GM19099 (cell line): ENCODE measurements around the gene ZNF891.

Experiments
- POLR2A ChIP-seq: IDR thresholded peaks from 3 replicates; pipeline ENCODE4 v1.6.1; 2011; ENCODE audit warnings: low read depth; ENCODE audit not compliant: insufficient read length; ENCODE audit errors: extremely low read depth

The ZNF891 gene

DNA sequence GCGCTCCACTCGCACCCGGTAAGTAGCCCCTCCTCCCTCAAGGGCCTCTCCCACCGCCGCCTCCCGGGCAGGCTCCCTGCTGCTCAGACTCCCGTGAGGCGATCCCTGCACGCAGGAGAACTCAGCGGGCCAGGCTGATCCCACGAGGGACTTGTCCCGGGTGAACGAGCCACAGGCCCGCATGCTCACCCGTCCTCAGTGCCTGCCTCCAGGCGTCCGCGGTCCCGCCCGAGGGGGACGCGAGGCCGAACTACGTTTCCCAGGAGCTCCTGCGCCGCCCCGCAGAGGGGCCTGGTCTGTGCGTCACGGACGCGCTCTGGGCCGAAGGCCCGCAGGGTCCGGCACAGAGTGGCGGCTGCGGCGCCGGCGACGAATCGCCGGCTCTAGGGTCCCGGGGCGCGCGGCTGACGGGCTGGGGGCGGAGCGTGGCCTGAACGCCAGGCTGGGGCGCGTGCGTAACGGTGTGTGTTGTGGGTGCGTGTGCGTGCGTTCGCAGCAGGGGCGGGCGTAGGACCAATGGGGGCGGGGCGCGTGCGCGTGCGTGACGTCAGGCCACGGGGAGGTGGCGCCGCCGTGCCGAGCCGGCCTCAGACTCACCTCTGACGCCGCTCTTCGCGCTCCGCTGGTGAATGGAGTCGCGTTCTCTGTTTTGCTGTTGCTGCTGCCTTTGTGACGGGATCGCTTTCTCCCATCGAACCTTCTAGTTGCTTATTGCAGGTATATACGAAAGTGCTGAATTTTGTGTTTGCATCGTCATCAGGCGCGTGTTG, at the start of gene ZNF891, which contains the start of gene ZNF10:
Gene ZNF891, minus strand, starts transcription at position 237 of the 770 bp plus-strand sequence. CDS start 8,356 bp downstream, outside the sequence.
Gene ZNF10, plus strand, starts transcription at position 590 of the 770 bp plus-strand sequence. CDS start 13,866 bp downstream, outside the sequence.
- peak; percentile 92 for TF ChIP-seq POLR2A

GRCh38 chr12:133174901-133175300, 44.8 kb upstream of the ZNF891 start:
- TF ChIP-seq POLR2A = no peak

DNA sequence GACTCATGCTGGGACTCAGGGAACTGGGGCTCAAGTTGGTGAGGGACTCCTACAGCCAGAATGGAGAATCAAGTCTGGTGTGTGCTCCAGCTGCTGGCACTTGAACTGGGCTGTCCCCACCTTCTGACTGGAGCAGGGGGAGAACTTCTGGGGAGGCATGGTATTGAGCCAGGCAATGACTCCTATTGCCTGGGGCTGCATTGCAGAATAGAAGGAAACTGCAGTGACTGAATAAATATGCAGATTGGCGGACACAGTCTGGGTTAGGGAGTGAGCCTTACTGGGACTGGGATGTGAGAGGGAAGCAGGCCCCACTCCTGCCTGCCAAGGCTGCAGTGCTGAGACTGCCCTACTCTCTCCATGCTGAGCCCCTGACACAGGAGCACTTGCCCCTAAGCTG, 42.4 kb upstream of the ZNF891 start:
- TF ChIP-seq POLR2A = no peak

DNA sequence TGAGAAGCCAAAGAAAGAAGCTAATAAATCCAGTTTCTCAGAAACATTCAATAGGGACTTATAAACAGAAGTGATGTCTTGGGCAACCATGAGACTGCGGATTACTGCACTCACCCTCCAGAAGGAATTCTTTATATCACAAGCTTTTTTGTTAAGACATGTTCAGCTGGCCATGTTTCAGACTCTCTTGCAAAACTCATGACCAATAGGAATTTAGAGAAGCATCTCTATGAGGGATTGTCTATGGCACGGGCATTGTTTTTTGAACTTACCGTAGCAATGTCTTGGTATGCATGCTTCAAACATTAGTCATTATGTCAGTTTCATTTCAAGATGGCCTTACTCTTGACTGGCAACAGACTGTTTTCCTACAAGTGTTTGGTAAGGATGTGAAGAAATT, 35.7 kb upstream of the ZNF891 start:
- no peak for TF ChIP-seq POLR2A

GRCh38 chr12:133156125-133156690, 26.1 kb upstream of the ZNF891 start:
- TF ChIP-seq POLR2A = no peak

GRCh38 chr12:133145981-133146380, 15.9 kb upstream of the ZNF891 start:
- no peak for TF ChIP-seq POLR2A

DNA sequence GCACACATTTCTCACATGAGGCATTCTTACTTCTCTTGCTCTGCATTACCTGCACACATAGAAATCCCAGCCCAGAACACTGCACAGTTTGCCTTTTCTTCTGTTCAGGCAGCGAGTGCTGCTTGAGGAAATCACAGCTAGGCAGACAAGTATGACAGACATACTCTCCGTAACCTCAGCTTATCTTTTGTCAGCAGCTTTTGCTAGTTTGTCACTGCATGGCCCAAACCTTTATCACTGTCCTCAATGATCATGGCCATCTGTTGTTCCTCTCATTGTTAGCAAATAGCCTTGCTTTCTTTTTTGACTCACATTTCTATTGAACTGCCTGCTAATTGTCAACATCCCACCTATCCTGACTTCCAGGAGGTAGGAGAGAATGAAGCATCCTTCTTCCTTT, 5.7 kb upstream of the ZNF891 start:
- TF ChIP-seq POLR2A = no peak

DNA sequence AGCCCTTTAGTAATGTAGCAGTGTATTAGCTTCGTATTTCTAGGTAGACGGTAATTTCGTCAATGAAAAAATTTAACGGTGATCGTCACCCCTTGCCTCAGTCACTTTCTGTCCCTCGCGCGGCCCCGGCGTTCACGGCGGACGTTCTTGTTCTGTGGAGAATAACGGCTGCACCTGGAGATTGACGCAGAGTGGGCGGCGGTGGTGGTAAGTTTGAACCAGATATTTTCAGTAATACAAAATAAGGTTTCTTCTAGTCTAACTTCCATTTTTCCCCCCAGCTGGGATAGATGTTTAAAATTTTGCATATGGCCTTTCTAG, 694 bp upstream of the ZNF891 start:
- no peak for TF ChIP-seq POLR2A

DNA sequence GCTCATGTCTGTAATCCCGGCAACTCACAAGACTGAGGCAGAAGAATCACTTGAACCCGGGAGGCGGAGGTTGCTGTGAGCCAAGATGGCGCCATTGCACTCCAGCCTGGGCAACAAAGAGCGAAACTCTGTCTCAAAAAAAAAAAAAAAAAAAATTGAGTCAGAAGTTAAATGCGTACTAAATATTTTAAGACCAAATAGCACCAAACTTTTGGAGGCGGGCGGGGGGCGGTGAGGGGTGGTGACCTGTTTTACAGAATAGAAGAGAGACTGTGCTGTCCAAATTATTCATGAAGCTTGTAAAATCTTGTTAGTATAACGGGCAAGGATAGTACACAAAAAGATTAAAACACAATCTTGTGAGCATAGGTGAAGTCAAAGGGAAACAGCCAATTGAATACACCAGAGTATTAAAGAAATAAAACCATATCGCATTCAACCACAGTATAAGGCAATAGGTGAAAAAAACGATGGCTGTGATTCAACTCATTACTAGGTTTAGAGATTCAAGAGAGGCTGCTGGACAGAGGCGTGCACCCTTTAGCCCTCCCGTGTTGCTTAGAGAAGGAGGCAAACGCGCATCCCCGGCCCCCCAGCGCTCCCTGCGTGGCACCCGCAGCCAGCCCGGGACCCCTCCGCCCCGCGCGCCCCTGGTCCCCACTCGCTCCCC, 571 bp downstream of the ZNF891 start:
- no peak for TF ChIP-seq POLR2A

DNA sequence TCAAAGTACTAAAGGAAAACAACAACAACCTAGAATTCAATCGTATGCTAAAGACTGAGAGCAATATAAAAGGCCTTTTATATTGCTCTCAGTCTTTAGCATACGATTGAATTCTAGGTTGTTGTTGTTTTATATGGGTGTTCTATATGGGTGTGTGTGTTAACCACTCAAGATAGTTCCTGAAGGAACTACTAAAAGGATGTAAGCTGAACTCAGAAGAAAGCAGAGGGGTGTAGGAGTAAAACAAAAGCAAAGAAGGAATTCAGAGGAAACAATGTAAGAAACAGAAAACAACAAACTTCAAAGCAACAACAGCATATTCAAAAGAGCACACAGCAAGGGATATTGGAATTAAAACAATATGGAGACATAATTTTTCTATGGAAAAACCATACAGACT, 5.4 kb downstream of the ZNF891 start:
- no peak for TF ChIP-seq POLR2A

- no peak for TF ChIP-seq POLR2A
Measured at GRCh38 chr12:133120385-133121191, 9.5 kb downstream of the ZNF891 start.

DNA sequence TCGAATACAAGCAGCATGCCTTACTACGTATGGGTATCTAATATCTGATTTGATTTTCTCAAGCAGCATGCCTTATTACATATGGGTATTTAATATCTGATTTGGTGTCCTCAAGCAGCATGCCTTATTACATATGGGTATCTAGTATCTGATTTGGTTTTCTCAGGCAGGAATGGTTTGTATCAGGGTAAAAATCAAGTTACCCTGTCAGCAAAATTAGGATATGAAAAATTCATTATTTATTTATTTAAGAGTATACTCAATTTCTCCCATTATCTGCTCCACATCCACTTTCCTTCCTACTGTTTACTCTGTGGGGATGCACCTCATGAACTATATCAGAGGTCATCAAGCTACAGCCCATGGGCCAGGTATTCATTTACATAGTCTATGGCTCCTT, 21.9 kb downstream of the ZNF891 start:
- no peak for TF ChIP-seq POLR2A

GRCh38 chr12:133107121-133107520, 23.0 kb downstream of the ZNF891 start:
- TF ChIP-seq POLR2A = no peak

DNA sequence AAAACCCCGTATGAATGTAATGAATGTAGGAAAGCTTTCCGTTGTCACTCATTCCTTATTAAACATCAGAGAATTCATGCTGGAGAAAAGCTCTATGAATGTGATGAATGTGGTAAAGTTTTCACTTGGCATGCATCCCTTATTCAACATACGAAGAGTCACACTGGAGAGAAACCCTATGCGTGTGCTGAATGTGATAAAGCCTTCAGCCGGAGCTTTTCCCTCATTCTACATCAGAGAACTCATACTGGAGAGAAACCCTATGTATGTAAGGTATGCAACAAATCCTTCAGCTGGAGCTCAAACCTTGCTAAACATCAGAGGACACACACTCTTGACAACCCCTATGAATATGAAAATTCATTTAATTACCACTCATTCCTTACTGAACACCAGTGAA, 23.8 kb downstream of the ZNF891 start:
- TF ChIP-seq POLR2A = no peak

DNA sequence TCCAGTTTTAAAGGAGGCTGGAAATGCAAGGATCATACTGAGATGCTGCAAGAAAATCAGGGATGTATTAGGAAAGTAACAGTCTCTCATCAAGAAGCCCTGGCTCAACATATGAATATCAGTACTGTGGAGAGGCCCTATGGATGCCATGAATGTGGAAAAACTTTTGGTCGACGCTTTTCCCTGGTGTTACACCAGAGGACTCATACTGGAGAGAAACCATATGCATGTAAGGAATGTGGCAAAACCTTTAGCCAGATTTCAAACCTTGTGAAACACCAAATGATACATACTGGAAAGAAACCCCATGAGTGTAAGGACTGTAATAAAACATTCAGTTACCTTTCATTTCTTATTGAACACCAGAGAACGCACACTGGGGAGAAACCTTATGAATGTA, 24.5 kb downstream of the ZNF891 start:
- TF ChIP-seq POLR2A = no peak
